IMR-90 (cell line): Measurements from ENCODE around the gene ACSL1. TPM values are rescaled to one million over a fixed set of nuclear protein-coding genes. Genes with fewer than 3 reads are reported as not detected.

Source experiments
- ATAC-seq: fragments of 200-7000 bp; cut with Tn5 transposase; 2 replicates; pipeline ENCODE4 v1.9.1; 2020; ENCODE audit warnings: low read depth, mild to moderate bottlenecking, moderate library complexity
- BruUV-seq: library from RNA; stranded (reverse); fragments of 400-500 nt; replicated peaks from 2 replicates; lab custom pipeline; 2021; lab: Mats Ljungman, UMichigan
- CTCF ChIA-PET: fragments of 300-600 bp; formaldehyde crosslinking; extraction: SDS; loops from one replicate; lab custom pipeline; 2021; ENCODE audit warnings: antibody characterized with exemption; lab: Yijun Ruan, JAX
- POLR2A ChIA-PET: fragments of 300-600 bp; sonication (Branson Sonifier 250); formaldehyde crosslinking; loops from one replicate; lab custom pipeline; 2022; ENCODE audit warnings: antibody characterized with exemption; ENCODE audit not compliant: unreplicated experiment; lab: Charles Lee
- DNase-seq: peaks from one replicate; pipeline ENCODE4 v3.0.0; 2013
- H2AFZ ChIP-seq: replicated peaks from 2 replicates; pipeline ENCODE3; 2013; ENCODE audit warnings: low read length, mild to moderate bottlenecking; ENCODE audit not compliant: poor library complexity
- H2AK5ac ChIP-seq: 2 replicates; pipeline ENCODE4 v1.6.1; 2013; ENCODE audit warnings: low read depth, low read length, inconsistent platforms
- H2AK9ac ChIP-seq: replicated peaks from 2 replicates; pipeline ENCODE3; 2013; ENCODE audit warnings: mild to moderate bottlenecking, low read depth, low read length, moderate library complexity; ENCODE audit not compliant: poor library complexity
- H2BK120ac ChIP-seq: 2 replicates; pipeline ENCODE4 v1.6.1; 2013; ENCODE audit warnings: low read depth, low read length, inconsistent platforms
- H2BK15ac ChIP-seq: 3 replicates; pipeline ENCODE4 v1.6.1; 2013; ENCODE audit warnings: low read depth, low read length, inconsistent platforms
- H2BK20ac ChIP-seq: 2 replicates; pipeline ENCODE4 v1.6.1; 2013; ENCODE audit warnings: low read depth, mild to moderate bottlenecking, inconsistent platforms, low read length, moderate library complexity
- H2BK5ac ChIP-seq: 2 replicates; pipeline ENCODE4 v1.6.1; 2013; ENCODE audit warnings: mild to moderate bottlenecking, low read depth, low read length, inconsistent platforms; ENCODE audit not compliant: poor library complexity, severe bottlenecking
- H3K14ac ChIP-seq: replicated peaks from 2 replicates; pipeline ENCODE4 v1.6.1; 2013; ENCODE audit warnings: low read depth, low read length, inconsistent platforms
- H3K18ac ChIP-seq: 2 replicates; pipeline ENCODE4 v1.6.1; 2013; ENCODE audit warnings: low read depth, low read length, control low read depth
- H3K23ac ChIP-seq: 2 replicates; pipeline ENCODE4 v1.6.1; 2013; ENCODE audit warnings: low read depth, low read length, inconsistent platforms
- H3K27ac ChIP-seq: 2 replicates; pipeline ENCODE4 v1.5.1; 2013; ENCODE audit warnings: mild to moderate bottlenecking, control low read depth, low read length; ENCODE audit not compliant: insufficient read depth
- H3K27me3 ChIP-seq: 2 replicates; pipeline ENCODE4 v1.6.1; 2013; ENCODE audit warnings: low read length; ENCODE audit not compliant: control insufficient read depth, insufficient read depth
- H3K36me3 ChIP-seq: 2 replicates; pipeline ENCODE4 v1.6.1; 2013; ENCODE audit warnings: low read length, mixed read lengths; ENCODE audit not compliant: control insufficient read depth, insufficient read depth
- H3K4ac ChIP-seq: 2 replicates; pipeline ENCODE4 v1.6.1; 2013; ENCODE audit warnings: low read depth, low read length, inconsistent platforms
- H3K4me1 ChIP-seq: 2 replicates; pipeline ENCODE4 v1.6.1; 2013; ENCODE audit warnings: low read length, mixed read lengths; ENCODE audit not compliant: control insufficient read depth, insufficient read depth
- H3K4me2 ChIP-seq: 2 replicates; pipeline ENCODE4 v1.6.1; 2013; ENCODE audit warnings: low read depth, mild to moderate bottlenecking, control low read depth, low read length, moderate library complexity
- H3K4me3 ChIP-seq: 2 replicates; pipeline ENCODE4 v1.5.1; 2013; ENCODE audit warnings: low read depth, mild to moderate bottlenecking, control low read depth, low read length, moderate library complexity; ENCODE audit not compliant: insufficient read depth
- H3K56ac ChIP-seq: 2 replicates; pipeline ENCODE4 v1.6.1; 2013; ENCODE audit warnings: low read length, inconsistent platforms; ENCODE audit not compliant: insufficient read depth; ENCODE audit errors: extremely low read depth
- H3K79me1 ChIP-seq, 2 experiments: 2 replicates each; pipeline ENCODE4 v1.6.1; 2013; ENCODE audit warnings: low read length in 2 of 2, inconsistent platforms in 1 of 2, low read depth in 1 of 2
- H3K9ac ChIP-seq: 2 replicates; pipeline ENCODE4 v1.6.1; 2013; ENCODE audit warnings: low read depth, low read length, control low read depth
- H3K9me1 ChIP-seq: 2 replicates; pipeline ENCODE4 v1.6.1; 2013; ENCODE audit warnings: low read length, inconsistent platforms; ENCODE audit not compliant: insufficient read depth
- H3K9me3 ChIP-seq: 2 replicates; pipeline ENCODE4 v1.6.1; 2013; ENCODE audit warnings: low read length; ENCODE audit not compliant: control insufficient read depth, insufficient read depth
- H4K20me1 ChIP-seq: 2 replicates; pipeline ENCODE4 v1.6.1; 2013; ENCODE audit warnings: low read length, inconsistent platforms; ENCODE audit not compliant: insufficient read depth
- H4K5ac ChIP-seq: 2 replicates; pipeline ENCODE4 v1.6.1; 2013; ENCODE audit warnings: mild to moderate bottlenecking, low read depth, low read length, control low read depth
- H4K8ac ChIP-seq, 2 experiments: 2 replicates each; pipeline ENCODE4 v1.6.1; 2013; ENCODE audit warnings: low read depth in 2 of 2, low read length in 2 of 2, control low read depth in 1 of 2, inconsistent platforms in 1 of 2
- H4K91ac ChIP-seq: 2 replicates; pipeline ENCODE4 v1.6.1; 2013; ENCODE audit warnings: low read depth, low read length, inconsistent platforms; ENCODE audit not compliant: insufficient read depth
- CHD1 ChIP-seq: IDR thresholded peaks from 2 replicates; pipeline ENCODE4 v1.6.1; 2012; ENCODE audit warnings: low read depth, low read length, improper control_type of control experiment
- CTCF ChIP-seq: conservative IDR thresholded peaks from 2 replicates; pipeline ENCODE4 v1.5.1; 2012; ENCODE audit warnings: mild to moderate bottlenecking, low read depth, low read length, improper control_type of control experiment
- MAFK ChIP-seq: IDR thresholded peaks from 2 replicates; pipeline ENCODE4 v1.6.1; 2012; ENCODE audit warnings: low read depth, low read length, improper control_type of control experiment
- MAZ ChIP-seq: IDR thresholded peaks from 2 replicates; pipeline ENCODE4 v1.6.1; 2012; ENCODE audit warnings: low read depth, mild to moderate bottlenecking, low read length, improper control_type of control experiment, moderate library complexity, borderline replicate concordance
- MXI1 ChIP-seq: IDR thresholded peaks from 2 replicates; pipeline ENCODE4 v1.6.1; 2012; ENCODE audit warnings: low read depth, mild to moderate bottlenecking, low read length, moderate library complexity, borderline replicate concordance
- NFE2L2 ChIP-seq: fragments of 150-350 bp; IDR thresholded peaks from 2 replicates; pipeline ENCODE4 v1.6.1; 2016; ENCODE audit warnings: low read depth, mild to moderate bottlenecking, low read length
- POLR2A ChIP-seq: IDR thresholded peaks from 2 replicates; pipeline ENCODE4 v1.6.1; 2012; ENCODE audit warnings: mild to moderate bottlenecking, low read depth, low read length
- RAD21 ChIP-seq: IDR thresholded peaks from 2 replicates; pipeline ENCODE4 v1.6.1; 2012; ENCODE audit warnings: low read length, improper control_type of control experiment
- RFX5 ChIP-seq: IDR thresholded peaks from 2 replicates; pipeline ENCODE4 v1.8.0; 2012; ENCODE audit warnings: low read depth, mild to moderate bottlenecking, low read length, moderate library complexity
- SMC3 ChIP-seq: fragments of 150-350 bp; IDR thresholded peaks from 2 replicates; pipeline ENCODE4 v1.6.1; 2016; ENCODE audit warnings: low read depth, mild to moderate bottlenecking, antibody characterized with exemption, low read length, moderate library complexity
- WGBS, 2 experiments: methylation state at CpG; one replicate each; pipeline versions ENCODE4 v1.1.5 to v1.1.7; 2013; ENCODE audit warnings: missing lambda C conversion rate in 2 of 2; ENCODE audit not compliant: insufficient read length in 1 of 2; ENCODE audit errors: extremely low coverage in 2 of 2; 5-methylcytosine and 5-hydroxymethylcytosine counted together
- dilution Hi-C: fragments of 300-500 bp; cut with HindIII; formaldehyde crosslinking; loops from one replicate; pipeline ENCODE4 v1.14.3; 2018; ENCODE audit warnings: low sequenced_read_pairs; ENCODE audit not compliant: unreplicated experiment
- in situ Hi-C: fragments of 300-500 bp; cut with MboI; formaldehyde crosslinking; loops from 3 replicates; pipeline ENCODE4 v1.14.3; 2019; ENCODE audit warnings: low sequenced_read_pairs, inconsistent platforms, mixed read lengths
- intact Hi-C: fragments of 100-400 bp; cut with micrococcal nuclease; formaldehyde crosslinking; loops from 2 replicates; pipeline ENCODE4 v1.10.0; 2022
- polyA plus RNA-seq, 3 experiments: library from polyadenylated mRNA; depleted of rRNA; stranded (reverse); fragments of >200 nt; gene quantifications; 2 replicates each; pipeline ENCODE4 v1.2.3, GENCODE V29; 2012; ENCODE audit warnings: low replicate concordance in 1 of 3
- total RNA-seq: library from RNA; depleted of rRNA; stranded (reverse); fragments of >200 nt; gene quantifications from 2 replicates; pipeline ENCODE4 v1.2.3, GENCODE V29; 2012

Gene ACSL1
- total and polyA plus RNA-seq, 2 of the 4 experiments (the other 2 are of a cell fraction): 14.4 to 26.0 TPM

GRCh38 chr4:184811526-184812198 lies 14.1 kb downstream of the ACSL1 start:
- Histone ChIP-seq H3K27me3 (0 out of 2 replicates have a peak, but pooled peaks cover 1% of the 10 kb centered on the region), H3K4me3 (no peak overlapping the region), H2AFZ (no peak overlapping the region), H3K23ac (no peak overlapping the region), H3K9me3 (no peaks in the 10 kb centered on the region), H3K79me1 (peaks cover 13 to 19% of the 10 kb centered on the region in 2 experiments), H3K14ac (no peak overlapping the region), H3K4me1 (peaks cover 10% of the 10 kb centered on the region; the same call in 1 of the 2 replicates), H3K4ac (no peak overlapping the region), H4K20me1 (peaks cover 37% of the 10 kb centered on the region), H2BK20ac (no peak overlapping the region), H2BK15ac (no peak overlapping the region), H3K18ac (no peak overlapping the region), H4K5ac (no peak overlapping the region), H2BK5ac (no peak overlapping the region), H4K8ac (no peak overlapping the region), H3K4me2 (no peak overlapping the region), H4K91ac (no peak overlapping the region), H2BK120ac (no peak overlapping the region), H3K9me1 (no peaks in the 10 kb centered on the region), H3K9ac (no peak overlapping the region), H3K56ac (no peak overlapping the region), H2AK9ac (no peak overlapping the region), H3K36me3 (no peaks in the 10 kb centered on the region), H2AK5ac (no peak overlapping the region), H3K27ac (no peak overlapping the region)
- in situ Hi-C loops: no loop called here
- TF ChIP-seq MAZ: no peak
- no peak for TF ChIP-seq SMC3
- no peak for TF ChIP-seq CHD1
- no peak for TF ChIP-seq MXI1
- TF ChIP-seq MAFK: no peak
- no peak for TF ChIP-seq POLR2A
- no peak for TF ChIP-seq NFE2L2
- no peak for TF ChIP-seq RFX5
- no peak for TF ChIP-seq CTCF
- no peak for TF ChIP-seq RAD21
- dilution Hi-C loops: no loop called here
- ChIA-PET CTCF (no interaction called here), POLR2A (no interaction called here)
- DNase-seq (no peak), ATAC-seq (no peak)
- no CpG with 5 or more reads among the region's 8 CpGs for WGBS, 2 experiments
- no TSS peak for BruUV-seq
- intact Hi-C loops: no loop called here
